ENCODE measurements around the gene ZNF771.

DNA sequence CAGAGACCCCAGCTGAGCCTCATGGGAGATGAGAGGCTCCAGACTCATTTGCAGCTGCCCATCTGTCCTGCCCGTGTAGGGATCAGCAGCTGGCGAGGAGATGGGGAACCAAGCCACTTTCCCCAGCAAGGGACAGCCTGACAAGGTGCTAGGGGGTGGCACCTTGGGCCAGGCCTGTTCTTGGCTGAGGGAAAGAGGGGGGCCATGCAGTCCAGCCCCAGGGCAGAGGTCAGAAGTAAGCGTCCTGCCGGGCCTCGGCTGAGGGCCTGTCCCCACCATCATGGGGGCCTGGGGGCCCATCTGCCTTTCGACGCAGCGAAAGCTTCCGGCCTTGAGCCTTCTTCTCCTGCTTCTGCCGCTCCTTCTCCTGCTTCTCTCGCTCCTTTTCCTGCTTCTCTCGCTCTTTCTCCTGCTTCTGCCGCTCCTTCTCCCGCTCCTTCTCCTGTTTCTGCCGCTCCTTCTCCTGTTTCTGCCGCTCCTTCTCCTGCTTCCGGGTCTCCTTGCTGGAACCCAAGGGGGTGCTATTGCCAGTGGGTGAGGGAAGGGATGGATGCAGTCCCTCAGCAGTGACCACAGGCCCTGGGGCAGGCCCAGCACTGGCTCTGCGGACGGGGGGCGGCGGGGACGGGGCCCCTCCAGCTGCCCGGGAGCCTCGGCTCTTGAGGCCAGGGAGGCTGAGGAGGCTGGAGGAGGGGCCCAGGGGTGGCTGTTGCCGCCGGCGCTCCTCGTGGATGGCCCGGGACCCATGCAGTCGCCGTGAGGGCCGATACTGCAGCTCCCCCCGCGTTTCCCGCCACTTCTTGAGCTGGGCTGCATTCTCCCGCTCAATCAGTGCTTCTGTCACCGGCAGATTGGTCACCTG is 49.5 kb upstream of the ZNF771 start:
- TF ChIP-seq, protein P1, sequence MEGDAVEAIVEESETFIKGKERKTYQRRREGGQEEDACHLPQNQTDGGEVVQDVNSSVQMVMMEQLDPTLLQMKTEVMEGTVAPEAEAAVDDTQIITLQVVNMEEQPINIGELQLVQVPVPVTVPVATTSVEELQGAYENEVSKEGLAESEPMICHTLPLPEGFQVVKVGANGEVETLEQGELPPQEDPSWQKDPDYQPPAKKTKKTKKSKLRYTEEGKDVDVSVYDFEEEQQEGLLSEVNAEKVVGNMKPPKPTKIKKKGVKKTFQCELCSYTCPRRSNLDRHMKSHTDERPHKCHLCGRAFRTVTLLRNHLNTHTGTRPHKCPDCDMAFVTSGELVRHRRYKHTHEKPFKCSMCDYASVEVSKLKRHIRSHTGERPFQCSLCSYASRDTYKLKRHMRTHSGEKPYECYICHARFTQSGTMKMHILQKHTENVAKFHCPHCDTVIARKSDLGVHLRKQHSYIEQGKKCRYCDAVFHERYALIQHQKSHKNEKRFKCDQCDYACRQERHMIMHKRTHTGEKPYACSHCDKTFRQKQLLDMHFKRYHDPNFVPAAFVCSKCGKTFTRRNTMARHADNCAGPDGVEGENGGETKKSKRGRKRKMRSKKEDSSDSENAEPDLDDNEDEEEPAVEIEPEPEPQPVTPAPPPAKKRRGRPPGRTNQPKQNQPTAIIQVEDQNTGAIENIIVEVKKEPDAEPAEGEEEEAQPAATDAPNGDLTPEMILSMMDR (IDR thresholded peaks at IDR 0.05) = no peak
- TF ChIP-seq POLR2A (IDR thresholded peaks at IDR 0.05) = no peak
- TF ChIP-seq EP300 (IDR thresholded peaks at IDR 0.05) = no peak
